Cardiac muscle cell (in vitro differentiated cells and primary cell): ENCODE data around the gene TGM5. TPM values are rescaled to one million over a fixed set of nuclear protein-coding genes. Genes with fewer than 3 reads are reported as not detected.
"Not testable (repeated sequence)": the region's sequence is repeated elsewhere in the genome, so short reads cannot be mapped to it uniquely, and the experiment has no call there.

Experiments used
- DNase-seq, 2 donors: peaks; one replicate each; pipeline versions ENCODE4 v3.0.0 to v3.0.0-alpha.2; 2010 to 2017; ENCODE audit warnings: low read depth in 1 of 2, low spot score in 1 of 2
- H3K27ac ChIP-seq: fragments of 200-600 bp; sonication (generic); 2 replicates; pipeline ENCODE4 v1.5.1; 2016
- H3K27me3 ChIP-seq: fragments of 200-600 bp; sonication (generic); 2 replicates; pipeline ENCODE4 v1.6.0; 2016; ENCODE audit warnings: control low read depth
- H3K36me3 ChIP-seq: fragments of 200-600 bp; sonication (generic); 2 replicates; pipeline ENCODE4 v1.5.1; 2016; ENCODE audit warnings: control low read depth
- H3K4me1 ChIP-seq: fragments of 200-600 bp; sonication (generic); 2 replicates; pipeline ENCODE4 v1.8.1; 2017; ENCODE audit warnings: low read depth, mild to moderate bottlenecking, mixed run types
- H3K4me3 ChIP-seq: fragments of 200-600 bp; sonication (generic); 2 replicates; pipeline ENCODE4 v1.5.1; 2016; ENCODE audit warnings: mild to moderate bottlenecking
- H3K9me3 ChIP-seq: fragments of 200-600 bp; sonication (generic); 2 replicates; pipeline ENCODE4 v1.5.1; 2017; ENCODE audit warnings: low read depth, mild to moderate bottlenecking, control low read depth
- CTCF ChIP-seq: IDR thresholded peaks from 2 replicates; pipeline ENCODE4 v1.5.1; 2012; ENCODE audit warnings: low read depth, mild to moderate bottlenecking, low read length
- polyA plus RNA-seq: library from polyadenylated mRNA; unstranded; fragments of >200 nt; fragmentation: Nextera tagmentation; extraction: Ambion mirVana; gene quantifications from 2 replicates; pipeline ENCODE4 v1.2.1, GENCODE V29; 2016
- total RNA-seq: library from RNA; depleted of rRNA; stranded (reverse); fragments of >200 nt; gene quantifications from 2 replicates; pipeline ENCODE4 v1.2.3, GENCODE V29; 2016

The TGM5 gene
- total and polyA plus RNA-seq, 2 experiments from 2014 or later: not detected

- no peak for DNase-seq
- Histone ChIP-seq H3K27ac (no peak overlapping the region), H3K4me3 (no peak overlapping the region), H3K27me3 (no peaks in the 10 kb centered on the region), H3K9me3 (no peaks in the 10 kb centered on the region), H3K36me3 (no peaks in the 10 kb centered on the region), H3K4me1 (no peaks in the 10 kb centered on the region)
- no peak for TF ChIP-seq CTCF
Observed at GRCh38 chr15:43273243-43273642, 6.5 kb upstream of the TGM5 start.

GRCh38 chr15:43271908-43272307, 5.2 kb upstream of the TGM5 start:
- H3K27ac ChIP-seq, H3K27me3 ChIP-seq, H3K4me1 ChIP-seq, H3K4me3 ChIP-seq, H3K36me3 ChIP-seq, DNase-seq, H3K9me3 ChIP-seq: not testable (repeated sequence)

- Histone ChIP-seq H3K27ac (no peak overlapping the region), H3K4me3 (no peak overlapping the region), H3K27me3 (peaks cover 5% of the 10 kb centered on the region), H3K36me3 (no peaks in the 10 kb centered on the region), H3K4me1 (no peaks in the 10 kb centered on the region), H3K9me3 (no peaks in the 10 kb centered on the region)
- TF ChIP-seq CTCF: no peak
- no peak for DNase-seq
Observed at GRCh38 chr15:43270676-43271306, 4.1 kb upstream of the TGM5 start.

GRCh38 chr15:43270113-43270665, 3.5 kb upstream of the TGM5 start:
- H3K4me1 ChIP-seq: no peaks in the 10 kb centered on the region
- peaks cover 11% of the 10 kb centered on the region for H3K27me3 ChIP-seq

GRCh38 chr15:43268111-43269105, 1.7 kb upstream of the TGM5 start:
- Histone ChIP-seq H3K4me3 (no peak overlapping the region), H3K27ac (no peak overlapping the region), H3K4me1 (no peaks in the 10 kb centered on the region), H3K36me3 (no peaks in the 10 kb centered on the region), H3K9me3 (no peaks in the 10 kb centered on the region), H3K27me3 (peaks cover 27% of the 10 kb centered on the region)
- DNase-seq: peak; percentile 22 to 66
- peak; percentile 46 for TF ChIP-seq CTCF

More at GRCh38 chr15:43270113-43270665, 3.5 kb upstream of the TGM5 start:
- H3K36me3 ChIP-seq: no peaks in the 10 kb centered on the region
- H3K27ac ChIP-seq: no peak overlapping the region
- H3K4me3 ChIP-seq: no peak overlapping the region
- TF ChIP-seq CTCF: no peak
- DNase-seq: no peak
- no peaks in the 10 kb centered on the region for H3K9me3 ChIP-seq
